Gastrocnemius medialis (tissue), 4 donors: Measurements from ENCODE around the gene PDE4B. TPM values are rescaled to one million over a fixed set of nuclear protein-coding genes. Genes with fewer than 3 reads are reported as not detected.

Experiments
- ATAC-seq, 2 donors: fragments of 150-250 bp; one replicate each; pipeline ENCODE4 v1.9.1; 2016
- DNase-seq, 2 donors: peaks; one replicate each; pipeline ENCODE4 v3.0.0-alpha.2; 2019
- H3K27ac ChIP-seq, 4 donors: fragments of 200-600 bp; sonication (generic); 1 replicate in 1 of 4; 2 replicates in 3 of 4; pipeline ENCODE4 v1.5.1; 2016 to 2018; ENCODE audit warnings: mild to moderate bottlenecking in 2 of 4, moderate library complexity in 1 of 4
- H3K27me3 ChIP-seq, 3 donors: fragments of 200-600 bp; sonication (generic) in 2 of 3; 1 replicate in 1 of 3; 2 replicates in 2 of 3; pipeline versions ENCODE4 v1.5.1 to v1.6.0; 2016 to 2019; ENCODE audit warnings: mild to moderate bottlenecking in 1 of 3, moderate library complexity in 1 of 3
- H3K36me3 ChIP-seq, 2 donors: fragments of 200-600 bp; sonication (generic) in 1 of 2; one replicate each; pipeline ENCODE4 v1.5.1; 2017 to 2018
- H3K4me1 ChIP-seq, 2 donors: fragments of 200-600 bp; sonication (generic) in 1 of 2; one replicate each; pipeline ENCODE4 v1.5.1; 2016 to 2017; ENCODE audit warnings: mild to moderate bottlenecking in 2 of 2
- H3K4me3 ChIP-seq, 4 donors: fragments of 200-600 bp; sonication (generic) in 3 of 4; 1 replicate in 1 of 4; 2 replicates in 3 of 4; pipeline ENCODE4 v1.5.1; 2016 to 2019; ENCODE audit warnings: mild to moderate bottlenecking in 2 of 4
- H3K9me3 ChIP-seq, 3 donors: fragments of 200-600 bp; sonication (generic) in 2 of 3; 1 replicate in 1 of 3; 2 replicates in 2 of 3; pipeline ENCODE4 v1.5.1; 2016 to 2019
- POLR2A ChIP-seq, 2 donors: fragments of 450-650 bp; IDR thresholded peaks; one replicate each; pipeline ENCODE4 v1.6.1; 2017; ENCODE audit warnings: antibody characterized with exemption in 2 of 2, mild to moderate bottlenecking in 2 of 2, moderate library complexity in 2 of 2
- in situ Hi-C, 4 donors: fragments of 200-750 bp; cut with MboI; loops; one replicate each; pipeline versions ENCODE4 v1.15.0 to v1.8.0; 2017; ENCODE audit warnings: low sequenced_read_pairs in 4 of 4
- intact Hi-C: fragments of 100-400 bp; cut with DNase I; formaldehyde crosslinking; loops from one replicate; pipeline ENCODE4 v1.15.1; 2023; ENCODE audit warnings: low total_unique reads
- total RNA-seq, 4 donors: library from RNA; depleted of rRNA; stranded (reverse); fragments of >200 nt; gene quantifications; one replicate each; pipeline versions ENCODE4 v1.1.0 to v1.2.3, GENCODE V29; 2016
- TF ChIP-seq, protein P1 (sequence below), 5 experiments: fragments of 450-650 bp in 3 of 5; fragments of 200-600 bp in 2 of 5; sonication (generic) in 2 of 5; IDR thresholded peaks in 4 of 5; conservative IDR thresholded peaks in 1 of 5; 1 replicate in 4 of 5; 2 replicates in 1 of 5; pipeline ENCODE4 v1.5.1; 2016 to 2019; ENCODE audit warnings: antibody characterized with exemption in 5 of 5, mild to moderate bottlenecking in 3 of 5, moderate library complexity in 3 of 5

The PDE4B gene
- total RNA-seq, 4 donors from 2014 or later = 4.5 to 8.5 (median 7.9) TPM

DNA sequence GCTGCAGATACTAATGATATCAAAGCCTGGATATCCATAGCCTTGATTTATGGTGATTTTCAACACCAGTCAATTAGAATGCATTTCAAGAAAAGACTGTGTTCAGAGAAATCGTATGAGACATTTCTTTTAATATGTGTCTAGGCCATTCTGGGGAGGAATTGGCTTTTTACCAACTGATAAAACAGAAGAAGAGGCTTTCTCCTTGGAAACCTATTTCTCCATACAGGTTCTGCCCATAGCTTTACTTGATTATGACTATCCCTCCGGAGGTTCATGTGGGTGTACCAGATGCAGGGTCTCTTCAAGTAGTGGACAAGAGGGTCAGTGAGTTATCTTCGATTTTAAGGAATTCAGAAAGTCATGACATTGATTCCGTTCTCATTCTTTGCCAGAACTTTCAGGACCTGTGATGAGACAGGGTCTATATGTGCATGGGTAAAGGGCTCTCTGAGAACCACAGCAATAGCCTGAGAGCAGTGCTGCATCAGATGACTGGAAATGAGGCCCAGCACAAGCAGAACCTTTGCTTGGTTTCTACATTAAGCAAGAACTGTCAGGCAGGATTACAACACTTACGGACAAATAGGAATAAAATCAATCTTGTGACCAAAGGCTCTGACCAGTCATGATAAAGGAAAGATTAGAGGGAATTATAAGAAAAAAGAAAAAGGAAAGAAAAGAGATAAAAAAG lies 477.6 kb downstream of the PDE4B start:
- Histone ChIP-seq H3K27me3 (no peaks in the 10 kb centered on the region), H3K27ac (peak overlapping the region; percentile 74 to 88 (median 82)), H3K36me3 (no peaks in the 10 kb centered on the region), H3K4me3 (peak overlapping the region in 3 of 4 donors; percentile 0 to 6 (median 3)), H3K4me1 (peaks cover 62 to 77% of the 10 kb centered on the region in 2 donors), H3K9me3 (no peaks in the 10 kb centered on the region)
- intact Hi-C loops (loop anchor here (1.0 kb wide), 1 partner anchor 62 kb away; no protein-coding TSS in a partner anchor), in situ Hi-C loops (loop anchor here in 1 of 4 donors (10.0 kb wide), 1 partner anchor 65 kb away; no protein-coding TSS in a partner anchor)
- DNase-seq = peak; percentile 49 to 66
- peak; percentile 50 to 54 for TF ChIP-seq POLR2A (IDR thresholded peaks at IDR 0.05)
- TF ChIP-seq, protein P1, sequence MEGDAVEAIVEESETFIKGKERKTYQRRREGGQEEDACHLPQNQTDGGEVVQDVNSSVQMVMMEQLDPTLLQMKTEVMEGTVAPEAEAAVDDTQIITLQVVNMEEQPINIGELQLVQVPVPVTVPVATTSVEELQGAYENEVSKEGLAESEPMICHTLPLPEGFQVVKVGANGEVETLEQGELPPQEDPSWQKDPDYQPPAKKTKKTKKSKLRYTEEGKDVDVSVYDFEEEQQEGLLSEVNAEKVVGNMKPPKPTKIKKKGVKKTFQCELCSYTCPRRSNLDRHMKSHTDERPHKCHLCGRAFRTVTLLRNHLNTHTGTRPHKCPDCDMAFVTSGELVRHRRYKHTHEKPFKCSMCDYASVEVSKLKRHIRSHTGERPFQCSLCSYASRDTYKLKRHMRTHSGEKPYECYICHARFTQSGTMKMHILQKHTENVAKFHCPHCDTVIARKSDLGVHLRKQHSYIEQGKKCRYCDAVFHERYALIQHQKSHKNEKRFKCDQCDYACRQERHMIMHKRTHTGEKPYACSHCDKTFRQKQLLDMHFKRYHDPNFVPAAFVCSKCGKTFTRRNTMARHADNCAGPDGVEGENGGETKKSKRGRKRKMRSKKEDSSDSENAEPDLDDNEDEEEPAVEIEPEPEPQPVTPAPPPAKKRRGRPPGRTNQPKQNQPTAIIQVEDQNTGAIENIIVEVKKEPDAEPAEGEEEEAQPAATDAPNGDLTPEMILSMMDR (IDR thresholded peaks at IDR 0.05 in 4 of 5, conservative IDR thresholded peaks at IDR 0.05 in 1 of 5) = no peak
- peak; percentile 72 to 81 for ATAC-seq

DNA sequence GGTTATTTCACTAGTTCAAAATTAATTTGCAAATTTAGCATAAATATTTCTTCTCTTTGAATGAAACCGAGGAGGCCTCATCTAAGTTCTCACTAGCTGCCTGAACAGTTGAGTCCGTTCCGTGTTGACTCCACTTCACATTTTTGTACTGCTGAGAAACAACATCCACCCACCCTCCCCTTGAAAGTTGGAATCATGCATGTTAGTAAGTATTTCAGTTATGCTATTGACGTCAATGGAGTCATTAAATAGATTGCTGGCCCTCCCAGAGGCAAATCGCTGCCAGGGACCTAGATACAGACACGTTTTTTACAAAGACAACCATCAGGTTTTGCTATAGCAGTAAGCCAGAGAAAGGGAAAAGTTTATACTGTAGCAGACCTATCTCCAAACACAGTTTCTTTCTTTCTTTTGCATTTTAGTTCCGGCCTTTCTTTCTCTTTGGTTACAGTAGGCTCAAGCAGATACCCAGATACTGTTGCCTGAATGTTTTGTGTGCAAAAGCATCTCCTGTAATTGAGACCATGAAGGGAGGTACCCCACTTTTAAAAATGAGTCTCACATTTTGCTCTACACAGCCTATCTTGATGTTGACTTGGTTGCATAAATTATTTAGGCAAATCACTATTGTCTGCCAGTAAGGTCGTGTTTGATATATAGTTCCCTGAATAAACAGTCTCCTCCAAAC lies 478.7 kb downstream of the PDE4B start:
- DNase-seq (peak; percentile 72 to 90), ATAC-seq (peak; percentile 85 to 91)
- no peaks in the 10 kb centered on the region for H3K36me3 ChIP-seq
- TF ChIP-seq POLR2A (IDR thresholded peaks at IDR 0.05) = peak; percentile 19 to 40
- TF ChIP-seq, protein P1 (IDR thresholded peaks at IDR 0.05 in 4 of 5, conservative IDR thresholded peaks at IDR 0.05 in 1 of 5) = no peak
- no peaks in the 10 kb centered on the region for H3K9me3 ChIP-seq
- H3K4me1 ChIP-seq = peaks cover 61 to 79% of the 10 kb centered on the region in 2 donors
- H3K27ac ChIP-seq = peak overlapping the region; percentile 74 to 88 (median 82)
- H3K4me3 ChIP-seq = peak overlapping the region; percentile 19 to 46 (median 30)
- intact Hi-C loops = no loop called here
- H3K27me3 ChIP-seq = no peaks in the 10 kb centered on the region
- in situ Hi-C loops = loop anchor here in 1 of 4 donors (10.0 kb wide), 1 partner anchor 63 kb away; no protein-coding TSS in a partner anchor

DNA sequence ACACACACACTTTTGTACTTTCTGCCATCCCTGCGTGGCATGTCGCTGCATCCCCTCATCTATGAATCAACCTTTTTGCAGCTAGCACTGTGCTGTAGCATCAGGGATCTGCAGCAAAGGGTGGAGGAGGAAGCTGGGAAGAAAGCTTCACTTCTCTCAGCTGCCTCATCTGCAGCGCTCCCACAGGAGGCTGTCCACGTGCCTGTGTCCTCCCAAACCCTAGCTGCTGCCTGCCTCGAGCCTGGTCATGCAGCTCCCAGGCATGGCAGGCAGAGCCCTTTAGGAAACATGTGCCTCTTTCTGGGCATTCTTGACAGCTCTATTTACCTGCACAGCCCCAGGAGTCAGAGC lies 479.2 kb downstream of the PDE4B start:
- in situ Hi-C loops (loop anchor here in 1 of 4 donors (10.0 kb wide), 1 partner anchor 63 kb away; no protein-coding TSS in a partner anchor), intact Hi-C loops (no loop called here)
- peak; percentile 50 to 71 for DNase-seq
- TF ChIP-seq, protein P1 (IDR thresholded peaks at IDR 0.05 in 4 of 5, conservative IDR thresholded peaks at IDR 0.05 in 1 of 5) = no peak
- TF ChIP-seq POLR2A (IDR thresholded peaks at IDR 0.05) = no peak
- peak overlapping the region; percentile 74 to 88 (median 82) for H3K27ac ChIP-seq
- H3K9me3 ChIP-seq = no peaks in the 10 kb centered on the region
- no peaks in the 10 kb centered on the region for H3K36me3 ChIP-seq
- H3K4me3 ChIP-seq = peak overlapping the region; percentile 19 to 46 (median 30)
- H3K27me3 ChIP-seq = no peaks in the 10 kb centered on the region
- peak; percentile 36 to 44 for ATAC-seq
- H3K4me1 ChIP-seq = peaks cover 56 to 74% of the 10 kb centered on the region in 2 donors

DNA sequence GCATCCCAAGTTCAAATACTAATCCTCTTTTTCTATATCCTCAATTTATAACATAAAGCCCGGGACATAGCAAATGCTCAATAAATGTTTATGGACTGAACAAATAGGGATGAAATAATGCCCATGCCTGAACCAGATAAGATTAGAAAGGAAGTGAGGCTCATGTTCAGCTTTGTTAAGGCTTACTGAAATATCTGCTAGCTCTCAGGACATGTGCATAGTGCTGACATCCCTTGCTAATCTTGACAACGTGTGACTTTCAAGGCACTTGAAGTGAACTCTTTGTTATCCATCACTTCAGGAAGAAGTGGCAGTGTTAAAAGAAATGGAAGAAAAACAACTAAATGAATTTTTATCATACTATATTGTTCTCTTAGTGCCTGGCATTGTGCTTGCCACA lies 481.0 kb downstream of the PDE4B start:
- no peak for TF ChIP-seq POLR2A (IDR thresholded peaks at IDR 0.05)
- TF ChIP-seq, protein P1 (IDR thresholded peaks at IDR 0.05 in 4 of 5, conservative IDR thresholded peaks at IDR 0.05 in 1 of 5) = no peak
- intact Hi-C loops (no loop called here), in situ Hi-C loops (loop anchor here in 1 of 4 donors (10.0 kb wide), 1 partner anchor 61 kb away; no protein-coding TSS in a partner anchor)
- Histone ChIP-seq H3K9me3 (no peaks in the 10 kb centered on the region), H3K4me3 (no peak overlapping the region), H3K27ac (peak overlapping the region in 1 of 4 donors; percentile 83), H3K36me3 (no peaks in the 10 kb centered on the region), H3K4me1 (peaks cover 56 to 59% of the 10 kb centered on the region in 2 donors), H3K27me3 (no peaks in the 10 kb centered on the region)
- no peak for ATAC-seq
- no peak for DNase-seq
